GM21737 (cell line): Measurements from ENCODE around the gene OR2J3.
"Not testable (repeated sequence)": the region's sequence is repeated elsewhere in the genome, so short reads cannot be mapped to it uniquely, and the experiment has no call there.

Source experiments
- ATAC-seq: cut with Tn5 transposase; IDR thresholded peaks from one replicate; pipeline ENCODE4 v1.9.1; 2021; ENCODE audit warnings: mild to moderate bottlenecking, moderate library complexity; ENCODE audit not compliant: unreplicated experiment

The OR2J3 gene

GRCh38 chr6:29159922-29160321 is 52.1 kb downstream of the OR2J3 start:
- ATAC-seq, result not testable (repeated sequence)
